ENCODE data around the gene LSP1.

DNA sequence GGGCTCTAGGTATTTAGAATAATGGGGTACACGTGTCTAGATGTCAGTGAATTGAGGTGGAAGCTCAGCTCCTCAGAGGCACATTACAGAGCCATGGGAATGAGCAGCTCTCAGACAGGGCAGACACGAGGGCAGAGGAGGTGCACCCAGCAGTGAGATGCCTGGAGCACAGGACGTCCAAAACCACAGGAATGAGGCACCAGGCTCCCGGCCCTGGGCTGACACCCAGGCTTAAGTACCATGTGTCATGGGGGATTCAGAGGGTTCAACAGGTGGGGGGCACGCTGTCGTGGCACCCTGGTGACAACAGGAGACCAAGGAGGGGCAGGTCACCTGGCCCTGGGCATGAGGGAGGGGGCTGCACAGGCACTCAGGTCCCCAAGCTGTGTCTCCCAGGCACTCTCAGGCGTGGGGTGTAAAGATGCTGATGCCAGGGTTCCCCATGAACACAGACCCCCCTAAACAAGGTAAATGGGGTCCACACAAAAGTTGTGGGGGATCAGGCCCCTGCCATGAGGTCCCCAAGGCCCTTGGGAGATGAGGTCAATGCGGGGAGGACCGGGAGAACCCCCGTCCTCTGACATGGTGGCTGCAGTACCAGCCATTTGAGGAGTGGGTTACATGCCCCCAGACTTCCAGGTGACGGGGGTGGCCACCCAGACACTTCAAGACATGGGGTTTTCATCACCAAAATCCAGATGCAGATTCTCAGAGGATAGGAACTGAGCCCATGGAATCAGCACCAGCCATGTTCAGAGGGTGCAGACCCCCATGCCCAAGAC is 23.7 kb upstream of the LSP1 start:
- no peak for TF ChIP-seq CTCF (IDR thresholded peaks at IDR 0.05)
- TF ChIP-seq POLR2A (IDR thresholded peaks at IDR 0.05) = no peak
